GM18870 (cell line): Measurements from ENCODE around the gene LZIC.

Source experiments
- ATAC-seq: cut with Tn5 transposase; IDR thresholded peaks from one replicate; pipeline ENCODE4 v1.9.1; 2021; ENCODE audit warnings: moderate library complexity; ENCODE audit not compliant: unreplicated experiment

The LZIC gene

DNA sequence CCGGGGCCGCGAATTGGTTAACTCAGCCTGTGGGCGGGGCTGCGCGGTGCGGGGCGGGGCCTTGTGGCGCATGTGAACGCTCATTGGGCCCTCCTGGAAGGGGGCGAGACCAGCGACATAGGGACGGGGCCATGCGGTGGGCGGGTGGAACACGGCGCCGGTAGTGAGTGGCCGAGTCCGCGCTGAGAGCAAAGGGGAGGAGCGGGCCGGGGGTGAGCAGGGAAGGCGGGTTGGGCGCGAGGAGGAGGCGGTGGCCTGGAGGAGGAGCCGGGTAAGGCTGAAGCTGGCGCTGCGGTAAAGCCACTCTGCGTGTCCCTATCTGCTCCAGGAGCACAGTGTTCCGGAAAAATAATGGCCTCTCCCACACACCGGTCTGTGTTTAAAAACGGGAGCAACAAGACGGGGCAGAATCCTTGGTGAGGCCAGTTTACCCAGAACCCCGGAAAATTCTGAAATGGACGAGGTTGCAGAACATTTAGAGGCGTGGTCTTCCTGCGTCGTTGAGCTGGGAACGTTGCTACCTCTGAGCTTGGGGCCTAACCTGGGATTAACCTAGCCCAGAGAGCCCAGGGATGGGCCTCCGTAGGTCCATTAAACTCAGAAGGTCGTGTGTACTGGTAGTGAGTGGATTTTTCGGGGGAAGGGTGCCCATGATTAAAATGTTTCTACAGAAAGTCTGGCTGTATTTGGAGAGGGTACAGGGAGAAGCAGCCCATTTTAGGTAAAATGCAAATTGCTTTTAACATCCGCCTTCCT, 32.6 kb downstream of the LZIC start:
- ATAC-seq: peak; percentile 79

DNA sequence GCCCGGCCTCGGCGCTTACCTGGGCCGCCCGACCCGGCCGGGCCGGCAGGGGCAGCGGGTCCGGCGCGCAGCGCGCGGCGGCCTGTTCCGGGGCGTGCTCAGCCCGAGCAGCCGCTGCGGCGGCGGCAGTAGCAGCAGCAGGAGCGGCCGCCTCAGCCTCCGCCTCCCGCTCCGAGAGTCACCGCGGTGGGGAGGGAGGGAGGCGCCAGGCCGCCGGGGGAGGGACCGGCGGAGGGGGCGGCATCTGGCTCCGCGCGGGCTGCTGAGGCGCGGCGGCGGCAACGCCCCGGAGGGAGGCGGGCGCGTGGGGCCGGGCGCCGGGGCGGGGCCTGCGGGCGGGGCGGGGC, 33.1 kb downstream of the LZIC start, which contains the start of gene CTNNBIP1:
CTNNBIP1 (minus strand) TSS at position 194 of the 347 bp plus-strand sequence. CDS start 38,205 bp downstream, outside the sequence.
- ATAC-seq: no peak

GRCh38 chr1:9909234-9910046, 33.8 kb downstream of the LZIC start:
- no peak for ATAC-seq

DNA sequence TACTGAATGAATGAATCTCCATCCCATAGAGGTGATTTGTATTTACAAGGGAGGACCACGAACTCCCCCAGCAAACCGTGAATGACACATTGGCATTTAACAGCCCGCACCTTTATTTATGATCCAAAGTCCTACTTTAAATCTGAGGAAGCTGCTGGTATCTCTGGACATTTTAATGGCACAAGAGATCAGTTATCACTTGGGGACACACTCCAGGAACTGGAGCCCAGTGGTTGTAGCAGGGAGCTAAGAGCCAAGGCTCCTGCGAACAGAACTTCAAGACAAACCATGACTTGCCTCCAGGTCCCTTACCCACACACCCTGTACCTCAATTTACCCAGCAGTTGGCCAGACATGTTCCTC, 34.3 kb downstream of the LZIC start:
- ATAC-seq: no peak

DNA sequence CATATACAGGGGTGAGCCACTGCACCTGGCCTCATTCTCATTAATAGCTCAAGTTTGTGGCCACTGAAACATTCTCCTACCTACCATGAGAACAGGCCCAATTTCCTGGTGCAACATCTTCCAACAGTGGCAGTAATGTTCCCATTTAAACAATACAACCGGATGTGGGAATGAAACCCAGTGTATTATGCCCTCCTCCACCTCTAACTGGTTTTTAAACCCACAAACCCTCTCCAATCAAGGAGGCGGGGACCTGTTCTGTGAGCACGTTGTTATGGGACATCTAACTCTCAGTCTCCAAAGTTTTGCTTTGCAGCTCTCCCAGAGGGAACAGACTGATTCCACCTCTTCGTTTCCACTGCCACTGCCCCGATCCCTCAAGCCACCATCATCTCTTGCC, 35.8 kb downstream of the LZIC start:
- ATAC-seq: no peak

- no peak for ATAC-seq
Measured at GRCh38 chr1:9906466-9906865, 36.7 kb downstream of the LZIC start.

GRCh38 chr1:9905010-9905409, 38.2 kb downstream of the LZIC start:
- no peak for ATAC-seq

- ATAC-seq: no peak
Measured at GRCh38 chr1:9904596-9904995, 38.6 kb downstream of the LZIC start.

DNA sequence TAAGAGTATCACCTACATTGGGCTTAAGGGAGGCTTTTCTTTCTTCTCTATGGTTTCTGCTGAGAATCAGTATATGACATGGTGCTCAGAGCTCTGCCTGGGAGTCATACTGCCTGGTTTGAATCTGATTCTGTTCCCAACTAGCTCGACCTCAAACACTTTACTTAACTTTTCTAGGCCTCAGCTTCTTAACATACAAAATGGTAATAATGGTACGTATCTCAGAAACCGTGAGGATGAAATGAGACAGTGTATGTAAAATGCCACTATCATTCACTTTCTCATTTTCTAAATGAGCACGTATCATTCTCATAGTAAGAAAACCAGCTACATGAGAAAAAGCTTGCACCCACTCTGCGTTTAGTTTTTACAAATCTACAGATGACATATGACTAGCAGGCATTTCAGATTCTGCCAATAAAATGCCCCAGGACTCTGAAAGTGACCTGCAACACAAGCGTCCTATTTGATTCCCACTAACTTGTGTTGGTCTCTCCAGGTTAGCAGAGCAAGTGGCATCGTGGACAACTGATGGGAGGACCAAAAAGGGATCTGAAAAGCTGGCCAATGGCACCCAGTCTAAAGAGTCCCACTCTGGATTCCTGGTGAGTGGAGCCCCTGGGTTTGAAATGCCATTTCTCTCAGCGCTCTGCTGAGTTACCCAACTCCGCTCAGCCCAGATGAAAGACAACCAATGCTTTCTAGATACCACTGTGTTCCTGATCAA, 39.2 kb downstream of the LZIC start:
- no peak for ATAC-seq

DNA sequence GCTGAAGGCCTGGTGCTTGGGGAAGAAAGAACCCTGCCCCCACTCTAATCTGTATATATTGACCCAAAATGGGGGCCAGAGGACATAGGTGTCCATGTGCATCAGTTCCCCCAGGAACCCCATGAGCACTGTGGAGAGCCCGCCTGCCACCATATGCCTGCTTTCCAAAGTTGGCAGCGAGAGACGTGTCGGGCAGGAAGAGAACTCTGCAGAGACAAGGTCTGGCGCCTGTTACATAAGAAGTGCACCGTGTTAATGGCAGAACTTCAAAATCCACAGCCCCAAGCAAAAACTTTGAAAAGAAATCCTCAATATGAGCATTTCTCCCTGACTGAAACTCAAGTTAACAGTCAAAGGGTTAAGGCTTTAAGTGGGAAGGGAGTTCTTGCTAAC, 41.1 kb downstream of the LZIC start:
- no peak for ATAC-seq

DNA sequence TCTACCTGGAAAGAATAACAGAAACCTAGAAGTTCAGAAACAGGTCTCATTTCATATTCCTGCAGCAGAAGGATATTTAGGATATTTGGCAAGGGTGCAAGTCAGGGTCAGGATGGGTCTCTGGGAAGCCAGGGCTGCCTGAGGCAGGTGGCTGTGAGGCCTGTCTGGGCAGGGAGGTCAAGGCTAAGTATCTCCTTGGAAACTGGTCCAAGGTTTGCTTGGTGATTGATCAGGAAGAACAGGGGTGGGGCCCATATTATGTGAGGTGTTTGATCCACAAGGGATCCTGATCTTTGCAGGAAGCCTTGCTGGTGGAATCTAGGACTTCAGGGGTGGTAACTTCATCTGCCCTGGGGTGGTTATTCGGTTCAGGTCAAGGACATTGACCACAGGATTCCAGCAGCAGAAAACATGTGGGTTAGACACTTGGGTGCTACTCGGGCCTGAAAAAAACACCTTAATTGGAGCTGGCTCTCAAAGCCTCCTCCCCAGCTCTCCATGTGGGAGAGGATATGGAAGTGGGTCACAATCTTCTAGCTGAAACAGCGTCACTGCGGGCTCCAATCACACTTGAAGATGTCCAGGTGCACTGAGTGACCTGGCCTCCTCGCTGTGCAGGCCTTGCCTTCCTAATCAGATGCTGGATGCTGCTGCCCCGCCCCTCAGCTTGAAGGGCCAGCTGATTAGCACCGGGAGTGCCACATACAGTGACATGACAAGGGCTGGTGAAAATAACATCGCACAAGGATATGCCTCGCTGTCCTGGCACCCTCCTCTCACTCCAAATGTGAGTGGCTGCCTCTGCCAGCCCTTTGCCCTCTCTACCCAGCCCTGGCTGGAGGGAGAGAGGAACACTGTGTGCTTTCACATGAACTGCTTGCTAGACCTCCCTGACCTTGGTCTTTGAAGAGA, 41.8 kb downstream of the LZIC start:
- ATAC-seq: no peak

- ATAC-seq: no peak
Measured at GRCh38 chr1:9900142-9901043, 42.8 kb downstream of the LZIC start.

- ATAC-seq: no peak
Measured at GRCh38 chr1:9894115-9894514, 49.1 kb downstream of the LZIC start.

- no peak for ATAC-seq
Measured at GRCh38 chr1:9892563-9893528, 50.3 kb downstream of the LZIC start.

GRCh38 chr1:9891207-9891606, 52.0 kb downstream of the LZIC start:
- no peak for ATAC-seq

- ATAC-seq: no peak
Measured at GRCh38 chr1:9890224-9890731, 52.9 kb downstream of the LZIC start.

- no peak for ATAC-seq
Measured at GRCh38 chr1:9889411-9889810, 53.8 kb downstream of the LZIC start.

DNA sequence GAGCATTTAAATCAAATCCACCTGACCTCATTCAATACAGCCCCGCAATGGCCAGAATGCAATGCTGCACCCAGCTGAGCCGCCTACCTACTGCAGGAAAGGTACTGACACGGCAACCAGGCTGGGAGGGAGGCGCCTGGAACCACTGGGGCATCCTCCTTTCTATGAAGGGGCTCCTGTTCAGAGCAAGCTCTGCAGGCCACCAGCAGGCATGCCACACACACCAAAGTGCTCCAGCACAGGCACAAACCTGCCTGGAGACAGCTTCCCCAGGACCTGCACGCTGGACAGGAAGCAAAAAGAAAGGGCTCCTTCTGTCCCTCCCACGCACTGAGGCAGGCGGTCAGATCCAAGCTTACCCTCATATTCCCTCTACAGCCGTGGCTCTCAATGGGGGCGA, 54.3 kb downstream of the LZIC start:
- no peak for ATAC-seq
